GM06990 (cell line): ENCODE measurements around the gene NDFIP1.

ENCODE experiments used
- DNase-seq: peaks from one replicate; pipeline ENCODE4 v3.0.0-alpha.2; 2011; ENCODE audit not compliant: insufficient read length; ENCODE audit errors: extremely low read depth
- H3K27me3 ChIP-seq: replicated peaks from 2 replicates; pipeline ENCODE4 v1.6.0; 2011; ENCODE audit warnings: low read length; ENCODE audit not compliant: control insufficient read depth, insufficient read depth
- H3K36me3 ChIP-seq: 2 replicates; pipeline ENCODE4 v1.5.1; 2011; ENCODE audit warnings: low read length; ENCODE audit not compliant: control insufficient read depth, insufficient read depth
- H3K4me3 ChIP-seq: replicated peaks from 2 replicates; pipeline ENCODE4 v1.5.1; 2011; ENCODE audit warnings: low read depth, mild to moderate bottlenecking, control low read depth, low read length
- CTCF ChIP-seq: IDR thresholded peaks from 2 replicates; pipeline ENCODE4 v1.5.1; 2011; ENCODE audit warnings: low read length, control low read depth, mild to moderate bottlenecking, inconsistent platforms; ENCODE audit not compliant: insufficient read depth, poor library complexity, severe bottlenecking

NDFIP1 gene

DNA sequence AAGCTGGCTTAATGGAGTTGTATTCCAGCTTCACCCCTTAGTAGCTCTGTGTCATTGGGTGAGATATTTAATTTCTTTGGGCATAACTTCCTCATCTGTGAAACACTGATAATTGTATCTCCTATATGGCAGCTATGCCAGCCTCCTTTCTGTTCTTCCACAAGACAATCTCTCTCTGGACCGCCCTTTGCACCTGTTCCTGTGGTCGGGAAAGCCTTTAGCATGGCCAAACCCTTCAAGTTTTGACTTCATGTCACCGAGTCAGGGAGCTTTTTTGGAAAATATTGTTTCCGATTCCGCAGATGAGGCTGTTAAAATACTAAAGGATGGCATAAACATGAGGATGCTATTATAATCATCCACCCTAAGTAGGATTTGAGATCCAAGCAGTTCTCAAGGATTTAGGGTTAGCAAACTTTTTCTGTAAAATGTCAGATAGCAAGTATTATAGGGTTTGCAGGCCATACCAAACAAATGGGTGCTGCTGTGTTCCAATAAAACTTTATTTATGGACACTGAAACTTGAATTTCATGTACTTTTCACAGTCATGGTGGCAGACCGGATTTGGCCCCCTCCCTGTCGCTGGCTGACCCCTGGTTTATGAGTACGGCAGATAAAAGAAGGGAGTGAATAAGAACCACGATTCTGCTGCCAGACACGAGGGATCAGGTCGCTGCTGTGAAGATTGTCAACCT lies 695 bp upstream of the NDFIP1 start:
- no peak for DNase-seq
- no peaks in the 10 kb centered on the region for H3K27me3 ChIP-seq
- no peak for TF ChIP-seq CTCF
- H3K4me3 ChIP-seq, result no peak overlapping the region
- no peaks in the 10 kb centered on the region for H3K36me3 ChIP-seq

GRCh38 chr5:142109331-142110045 lies 909 bp downstream of the NDFIP1 start:
- peak overlapping the region; percentile 71 for H3K4me3 ChIP-seq
- H3K27me3 ChIP-seq, result no peaks in the 10 kb centered on the region
- no peaks in the 10 kb centered on the region for H3K36me3 ChIP-seq
- no peak for DNase-seq
- no peak for TF ChIP-seq CTCF

- H3K27me3 ChIP-seq, result no peaks in the 10 kb centered on the region
- TF ChIP-seq CTCF, result no peak
- peak; percentile 12 for DNase-seq
- H3K36me3 ChIP-seq, result no peaks in the 10 kb centered on the region
- H3K4me3 ChIP-seq, result no peak overlapping the region; the same call in 1 of the 2 replicates
Measured at GRCh38 chr5:142110046-142110531, 1.5 kb downstream of the NDFIP1 start.

GRCh38 chr5:142110988-142111687 lies 2.6 kb downstream of the NDFIP1 start:
- no peak for DNase-seq
- H3K4me3 ChIP-seq, result no peak overlapping the region
- H3K36me3 ChIP-seq, result no peaks in the 10 kb centered on the region
- H3K27me3 ChIP-seq, result no peaks in the 10 kb centered on the region
- TF ChIP-seq CTCF, result no peak

DNA sequence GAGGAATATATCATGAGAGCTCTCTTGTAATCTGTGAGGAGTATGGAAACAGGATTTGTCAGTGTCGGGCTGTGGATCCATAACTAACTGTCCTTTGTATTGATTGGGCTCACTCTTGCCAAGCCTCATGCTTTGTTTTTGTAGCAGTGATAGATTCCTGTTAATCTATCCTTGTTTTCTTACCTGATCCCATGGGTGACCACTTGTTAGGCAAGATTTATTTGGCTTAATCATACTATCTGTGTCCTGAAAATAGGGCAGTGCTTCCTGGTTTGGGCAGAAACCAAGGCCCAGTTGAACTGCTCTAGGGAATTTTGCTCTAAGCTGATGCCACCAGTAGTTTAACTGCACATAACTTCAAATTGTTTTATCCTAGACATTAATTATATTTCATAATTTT lies 6.1 kb downstream of the NDFIP1 start:
- no peaks in the 10 kb centered on the region for H3K27me3 ChIP-seq
- DNase-seq, result no peak
- H3K36me3 ChIP-seq, result no peaks in the 10 kb centered on the region
- H3K4me3 ChIP-seq, result no peak overlapping the region
- TF ChIP-seq CTCF, result no peak
